MM.1S (cell line): ENCODE data around the gene NEDD4L.
"Not testable (repeated sequence)": the region's sequence is repeated elsewhere in the genome, so short reads cannot be mapped to it uniquely, and the experiment has no call there.

ENCODE experiments used
- DNase-seq: peaks from one replicate; pipeline ENCODE4 v3.0.0-alpha.2; 2015
- H2AFZ ChIP-seq: fragments of 300-600 bp; sonication (generic); 2 replicates; pipeline ENCODE4 v1.6.0; 2016; ENCODE audit warnings: antibody characterized with exemption, low read length
- H3F3A ChIP-seq: fragments of 300-600 bp; sonication (generic); 2 replicates; pipeline ENCODE4 v1.6.1; 2016; ENCODE audit warnings: mild to moderate bottlenecking, antibody characterized with exemption, low read length, moderate library complexity, mixed read lengths; ENCODE audit not compliant: insufficient read depth
- H3K27ac ChIP-seq: fragments of 300-600 bp; sonication (generic); 2 replicates; pipeline ENCODE4 v1.5.1; 2016; ENCODE audit warnings: mild to moderate bottlenecking, low read length
- H3K27me3 ChIP-seq: fragments of 300-600 bp; sonication (generic); replicated peaks from 2 replicates; pipeline ENCODE4 v1.6.0; 2016; ENCODE audit warnings: low read length; ENCODE audit not compliant: insufficient read depth
- H3K36me3 ChIP-seq: fragments of 300-600 bp; sonication (generic); replicated peaks from 2 replicates; pipeline ENCODE4 v1.6.1; 2016; ENCODE audit warnings: mild to moderate bottlenecking, low read length, mixed read lengths; ENCODE audit not compliant: insufficient read depth
- H3K4me1 ChIP-seq: fragments of 300-600 bp; sonication (generic); 2 replicates; pipeline ENCODE4 v1.6.1; 2016; ENCODE audit warnings: low read length, mixed read lengths
- H3K4me2 ChIP-seq: fragments of 300-600 bp; sonication (generic); 2 replicates; pipeline ENCODE4 v1.6.0; 2016; ENCODE audit warnings: low read depth, low read length
- H3K4me3 ChIP-seq: fragments of 300-600 bp; sonication (generic); 2 replicates; pipeline ENCODE4 v1.5.1; 2016; ENCODE audit warnings: low read length, mixed read lengths
- H3K79me2 ChIP-seq: fragments of 300-600 bp; sonication (generic); 2 replicates; pipeline ENCODE4 v1.6.1; 2016; ENCODE audit warnings: mixed run types, low read length, mixed read lengths
- H3K9ac ChIP-seq: fragments of 300-600 bp; sonication (generic); 2 replicates; pipeline ENCODE4 v1.6.1; 2016; ENCODE audit warnings: low read length, mixed read lengths
- H3K9me2 ChIP-seq: fragments of 300-600 bp; sonication (generic); replicated peaks from 2 replicates; pipeline ENCODE4 v1.6.1; 2016; ENCODE audit warnings: mild to moderate bottlenecking, low read length, mixed read lengths; ENCODE audit not compliant: insufficient read depth
- H3K9me3 ChIP-seq: fragments of 300-600 bp; sonication (generic); replicated peaks from 2 replicates; pipeline ENCODE4 v1.6.1; 2016; ENCODE audit warnings: mild to moderate bottlenecking, low read length, mixed read lengths; ENCODE audit not compliant: insufficient read depth
- H4K20me1 ChIP-seq: fragments of 300-600 bp; sonication (generic); 2 replicates; pipeline ENCODE4 v1.6.1; 2016; ENCODE audit warnings: mild to moderate bottlenecking, low read length, moderate library complexity, mixed read lengths; ENCODE audit not compliant: insufficient read depth
- EZH2 ChIP-seq: fragments of 300-600 bp; sonication (generic); optimal IDR thresholded peaks from 2 replicates; pipeline ENCODE3; 2017; ENCODE audit warnings: low read depth, mild to moderate bottlenecking, antibody characterized with exemption, low read length, mixed read lengths
- EZH2phosphoT487 ChIP-seq: fragments of 300-600 bp; sonication (generic); IDR thresholded peaks from 2 replicates; pipeline ENCODE4 v1.6.1; 2018; ENCODE audit warnings: antibody characterized with exemption, low read length
- TF ChIP-seq, protein P1 (sequence below): fragments of 300-600 bp; sonication (generic); IDR thresholded peaks from 2 replicates; pipeline ENCODE4 v1.5.1; 2016; ENCODE audit warnings: antibody characterized with exemption, low read length, mixed read lengths

NEDD4L gene

GRCh38 chr18:58373481-58373880 lies 329.5 kb downstream of the NEDD4L start:
- no peaks in the 10 kb centered on the region for H3K79me2 ChIP-seq
- no peaks in the 10 kb centered on the region for H3K9me2 ChIP-seq
- H3F3A ChIP-seq, result no peaks in the 10 kb centered on the region
- TF ChIP-seq EZH2phosphoT487 (no peak), EZH2 (no peak)
- H2AFZ ChIP-seq, result no peak overlapping the region
- no peaks in the 10 kb centered on the region for H3K27me3 ChIP-seq
- H3K9me3 ChIP-seq, result no peaks in the 10 kb centered on the region
- H3K4me1 ChIP-seq, result no peaks in the 10 kb centered on the region
- no peaks in the 10 kb centered on the region for H3K36me3 ChIP-seq
- H4K20me1 ChIP-seq, result no peaks in the 10 kb centered on the region
- no peak overlapping the region for H3K4me3 ChIP-seq
- H3K9ac ChIP-seq, result no peak overlapping the region
- no peak overlapping the region for H3K4me2 ChIP-seq
- no peak for DNase-seq
- H3K27ac ChIP-seq, result no peak overlapping the region

- TF ChIP-seq, protein P1, sequence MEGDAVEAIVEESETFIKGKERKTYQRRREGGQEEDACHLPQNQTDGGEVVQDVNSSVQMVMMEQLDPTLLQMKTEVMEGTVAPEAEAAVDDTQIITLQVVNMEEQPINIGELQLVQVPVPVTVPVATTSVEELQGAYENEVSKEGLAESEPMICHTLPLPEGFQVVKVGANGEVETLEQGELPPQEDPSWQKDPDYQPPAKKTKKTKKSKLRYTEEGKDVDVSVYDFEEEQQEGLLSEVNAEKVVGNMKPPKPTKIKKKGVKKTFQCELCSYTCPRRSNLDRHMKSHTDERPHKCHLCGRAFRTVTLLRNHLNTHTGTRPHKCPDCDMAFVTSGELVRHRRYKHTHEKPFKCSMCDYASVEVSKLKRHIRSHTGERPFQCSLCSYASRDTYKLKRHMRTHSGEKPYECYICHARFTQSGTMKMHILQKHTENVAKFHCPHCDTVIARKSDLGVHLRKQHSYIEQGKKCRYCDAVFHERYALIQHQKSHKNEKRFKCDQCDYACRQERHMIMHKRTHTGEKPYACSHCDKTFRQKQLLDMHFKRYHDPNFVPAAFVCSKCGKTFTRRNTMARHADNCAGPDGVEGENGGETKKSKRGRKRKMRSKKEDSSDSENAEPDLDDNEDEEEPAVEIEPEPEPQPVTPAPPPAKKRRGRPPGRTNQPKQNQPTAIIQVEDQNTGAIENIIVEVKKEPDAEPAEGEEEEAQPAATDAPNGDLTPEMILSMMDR, result no peak
- H3K9me2 ChIP-seq, result no peaks in the 10 kb centered on the region
- H3K9ac ChIP-seq, result no peak overlapping the region
- no peaks in the 10 kb centered on the region for H3K9me3 ChIP-seq
- no peak overlapping the region for H3K4me3 ChIP-seq
- H2AFZ ChIP-seq, result no peak overlapping the region
- H4K20me1 ChIP-seq, result no peaks in the 10 kb centered on the region
- H3K4me1 ChIP-seq, result no peaks in the 10 kb centered on the region
- no peaks in the 10 kb centered on the region for H3K27me3 ChIP-seq
- no peaks in the 10 kb centered on the region for H3K79me2 ChIP-seq
- no peaks in the 10 kb centered on the region for H3K36me3 ChIP-seq
- H3F3A ChIP-seq, result no peaks in the 10 kb centered on the region
- no peak for DNase-seq
- H3K4me2 ChIP-seq, result no peak overlapping the region
- no peak overlapping the region for H3K27ac ChIP-seq
Observed at GRCh38 chr18:58375051-58375450, 331.0 kb downstream of the NEDD4L start.

- Histone ChIP-seq H3K4me2 (no peak overlapping the region), H3K9me3 (no peaks in the 10 kb centered on the region), H3K4me1 (no peaks in the 10 kb centered on the region), H3K9ac (no peak overlapping the region), H3K4me3 (no peak overlapping the region), H3K27ac (no peak overlapping the region), H4K20me1 (no peaks in the 10 kb centered on the region), H3K9me2 (no peaks in the 10 kb centered on the region), H3K79me2 (no peaks in the 10 kb centered on the region), H3K36me3 (no peaks in the 10 kb centered on the region), H3F3A (no peaks in the 10 kb centered on the region), H3K27me3 (no peaks in the 10 kb centered on the region), H2AFZ (no peak overlapping the region)
- TF ChIP-seq EZH2phosphoT487 (no peak), EZH2 (no peak)
- TF ChIP-seq, protein P1, result no peak
- no peak for DNase-seq
Observed at GRCh38 chr18:58378411-58379379, 334.7 kb downstream of the NEDD4L start.

- H3F3A ChIP-seq, result no peaks in the 10 kb centered on the region
- no peak overlapping the region for H3K9ac ChIP-seq
- H3K27me3 ChIP-seq, result no peaks in the 10 kb centered on the region
- H3K9me2 ChIP-seq, result no peaks in the 10 kb centered on the region
- H3K4me3 ChIP-seq, result no peak overlapping the region
- no peaks in the 10 kb centered on the region for H3K79me2 ChIP-seq
- no peak for TF ChIP-seq EZH2
- H3K27ac ChIP-seq, result no peak overlapping the region
- H3K4me2 ChIP-seq, result no peak overlapping the region
- no peaks in the 10 kb centered on the region for H3K36me3 ChIP-seq
- DNase-seq, result no peak
- H4K20me1 ChIP-seq, result no peaks in the 10 kb centered on the region
- no peaks in the 10 kb centered on the region for H3K9me3 ChIP-seq
- no peaks in the 10 kb centered on the region for H3K4me1 ChIP-seq
- H2AFZ ChIP-seq, result no peak overlapping the region
Observed at GRCh38 chr18:58379443-58379842, 335.4 kb downstream of the NEDD4L start.

DNA sequence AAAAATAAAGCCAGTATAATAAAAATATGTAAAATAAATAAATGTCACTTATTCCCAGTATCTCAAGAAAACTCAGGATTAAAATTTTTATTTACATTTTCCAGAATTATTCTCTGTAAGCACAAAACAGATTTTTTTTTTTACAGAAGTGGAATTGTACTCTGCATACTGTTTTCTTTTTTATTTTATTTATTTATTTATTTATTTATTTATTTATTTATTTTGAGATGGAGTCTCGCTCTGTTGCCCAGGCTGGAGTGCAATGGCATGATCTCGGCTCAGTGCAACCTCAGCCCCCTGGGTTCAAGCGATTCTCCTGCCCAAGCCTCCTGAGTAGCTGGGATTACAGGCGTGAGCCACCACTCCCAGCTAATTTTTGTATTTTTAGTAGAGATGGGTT lies 336.1 kb downstream of the NEDD4L start:
- H3K9ac ChIP-seq, H3K36me3 ChIP-seq, DNase-seq, H3K4me3 ChIP-seq, H3K9me3 ChIP-seq, H4K20me1 ChIP-seq, H3K79me2 ChIP-seq, H3K4me2 ChIP-seq, H3K4me1 ChIP-seq, H3K27me3 ChIP-seq, H3F3A ChIP-seq, H3K9me2 ChIP-seq, H3K27ac ChIP-seq, H2AFZ ChIP-seq: not testable (repeated sequence)
